HG02763 (cell line): ENCODE results near the gene STIM2.

Experiments used
- ATAC-seq: cut with Tn5 transposase; IDR thresholded peaks from one replicate; pipeline ENCODE4 v1.9.1; 2021; ENCODE audit warnings: mild to moderate bottlenecking, moderate library complexity; ENCODE audit not compliant: unreplicated experiment

Gene STIM2

DNA sequence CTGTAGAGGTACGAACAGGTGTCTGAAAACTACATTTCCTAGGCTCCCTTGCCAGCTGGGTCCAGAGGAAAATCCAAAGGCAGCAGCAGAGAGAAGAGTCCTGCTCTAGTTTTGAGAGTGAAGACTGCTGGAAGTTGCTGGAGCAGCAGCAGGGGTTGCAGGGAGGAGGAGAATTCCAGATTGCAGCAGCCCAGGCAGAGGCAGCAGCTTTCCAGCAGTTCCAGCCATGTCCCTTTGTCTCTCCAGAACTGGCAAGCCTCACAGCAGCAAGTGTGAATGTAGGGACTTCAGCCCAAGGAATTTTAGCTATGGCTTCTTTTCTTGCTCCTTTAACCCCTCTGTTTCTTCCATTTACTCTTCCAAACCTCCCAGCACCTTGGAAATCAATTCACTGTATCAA lies 24.1 kb upstream of the STIM2 start:
- no peak for ATAC-seq

DNA sequence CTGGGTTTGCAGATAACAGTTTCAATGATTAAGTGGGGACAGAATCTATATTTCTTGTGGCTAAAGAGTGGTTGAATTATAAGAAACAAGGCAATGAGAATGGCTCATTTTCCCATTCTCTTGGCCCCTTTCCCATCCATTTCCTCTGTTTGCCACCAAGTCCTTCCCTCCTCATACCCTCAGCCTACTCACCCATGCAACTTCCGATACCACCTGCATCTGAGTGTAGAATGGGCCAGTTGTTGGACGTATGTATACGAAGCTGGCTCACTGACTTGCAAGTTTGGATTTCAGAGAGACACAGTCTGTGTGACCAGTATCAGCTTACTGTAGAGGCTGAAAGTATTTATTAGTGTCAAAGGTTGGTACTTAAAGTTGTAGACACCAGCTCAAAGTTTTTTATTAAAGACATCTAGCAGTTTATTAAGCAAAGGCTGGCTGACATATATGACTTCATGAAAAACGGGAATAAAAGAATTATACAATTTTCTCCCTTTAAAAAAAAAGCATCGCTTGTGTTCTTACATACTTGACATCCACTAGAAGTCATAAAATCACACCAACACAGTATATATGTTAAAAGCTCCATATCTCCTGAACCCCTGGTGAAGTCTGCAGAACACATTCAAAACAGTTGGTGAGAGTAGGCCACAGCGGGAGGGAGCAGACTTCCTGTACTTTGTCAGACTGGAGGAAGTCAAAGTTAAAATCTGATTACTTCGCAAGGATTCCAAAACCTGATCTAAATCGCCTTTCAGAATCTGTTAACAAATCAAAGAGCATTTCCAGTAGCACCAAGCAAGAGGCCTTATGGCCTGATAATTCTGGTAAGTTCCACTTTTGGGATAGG lies 22.4 kb upstream of the STIM2 start:
- no peak for ATAC-seq

GRCh38 chr4:26839016-26839415 lies 21.6 kb upstream of the STIM2 start:
- no peak for ATAC-seq

DNA sequence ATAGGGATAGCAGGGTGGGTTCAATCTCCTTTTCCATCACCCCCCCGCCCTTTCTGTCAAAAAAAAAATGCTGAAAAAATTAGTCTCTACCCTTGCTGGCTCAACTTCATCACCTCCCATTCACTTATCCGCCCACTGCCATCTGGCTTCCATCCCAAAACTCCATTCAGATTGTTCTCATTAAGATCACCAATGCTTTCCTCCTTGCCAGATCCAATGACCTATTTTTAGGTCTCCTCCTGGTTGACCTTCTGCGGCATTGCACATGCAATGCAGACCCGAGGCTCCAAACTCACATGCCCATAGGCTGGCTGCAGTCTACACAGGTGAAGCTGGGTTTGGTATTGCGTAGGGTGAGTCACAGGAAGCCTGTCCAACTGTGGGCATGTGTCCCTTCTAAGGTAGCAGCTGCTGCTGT lies 21.1 kb upstream of the STIM2 start:
- no peak for ATAC-seq

DNA sequence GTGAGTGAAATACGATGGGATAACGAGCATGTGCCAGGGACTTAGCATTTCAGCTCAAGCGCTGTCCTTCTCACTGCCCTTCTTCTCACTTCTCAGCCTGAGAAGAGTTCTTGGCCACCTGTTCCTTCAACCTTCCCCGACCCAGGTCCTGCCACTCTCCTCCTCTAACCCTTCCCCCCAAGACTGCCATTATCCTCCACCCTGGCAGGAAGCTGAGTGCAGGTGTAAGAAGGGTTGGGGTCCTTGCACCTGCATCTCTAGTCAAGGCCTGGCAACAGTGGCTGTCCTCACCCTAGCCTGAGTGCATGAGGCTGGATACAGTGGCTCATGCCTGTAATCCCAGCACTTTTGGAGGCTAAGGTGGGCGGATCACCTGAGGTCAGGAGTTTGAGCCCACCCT lies 19.9 kb upstream of the STIM2 start:
- no peak for ATAC-seq

DNA sequence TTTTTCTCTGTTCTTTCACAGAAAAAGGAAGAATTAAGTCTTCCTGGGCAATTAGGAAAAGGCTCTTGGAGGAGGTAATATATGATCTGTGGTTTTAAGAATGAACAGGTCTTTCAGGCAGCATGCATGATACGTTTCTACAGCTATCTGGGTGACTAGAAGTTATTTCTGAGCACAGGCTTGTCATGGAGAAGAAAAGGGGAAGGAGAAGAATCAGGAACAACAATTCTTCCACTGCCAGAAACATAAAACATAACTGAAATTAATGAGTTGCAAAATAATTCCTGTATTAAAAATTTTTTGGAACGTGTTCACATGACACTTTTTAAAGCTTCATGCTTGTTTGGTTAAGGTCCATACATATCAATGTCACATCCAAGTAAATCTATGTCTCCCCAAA lies 17.7 kb upstream of the STIM2 start:
- no peak for ATAC-seq

DNA sequence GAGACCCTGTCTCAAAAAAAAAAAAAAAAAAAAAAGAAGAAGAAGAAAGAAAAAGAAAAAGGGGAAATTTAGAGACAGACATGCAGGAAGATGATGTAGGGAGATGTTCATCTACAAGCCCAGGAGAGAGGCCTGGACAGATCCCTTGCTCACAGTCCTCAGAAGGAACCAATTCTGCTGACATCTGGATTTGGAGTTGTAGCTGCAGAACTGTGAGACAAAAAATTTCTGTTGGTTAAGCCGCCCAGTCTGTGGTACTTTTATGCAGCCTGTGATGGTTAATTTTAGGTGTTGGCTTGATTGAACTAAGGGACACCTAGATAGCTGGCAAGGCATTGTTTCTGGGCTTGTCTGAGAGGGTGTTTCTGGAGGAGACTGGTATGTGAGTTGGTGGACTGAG lies 10.1 kb upstream of the STIM2 start:
- ATAC-seq: no peak

GRCh38 chr4:26851129-26851528 lies 9.5 kb upstream of the STIM2 start:
- no peak for ATAC-seq

DNA sequence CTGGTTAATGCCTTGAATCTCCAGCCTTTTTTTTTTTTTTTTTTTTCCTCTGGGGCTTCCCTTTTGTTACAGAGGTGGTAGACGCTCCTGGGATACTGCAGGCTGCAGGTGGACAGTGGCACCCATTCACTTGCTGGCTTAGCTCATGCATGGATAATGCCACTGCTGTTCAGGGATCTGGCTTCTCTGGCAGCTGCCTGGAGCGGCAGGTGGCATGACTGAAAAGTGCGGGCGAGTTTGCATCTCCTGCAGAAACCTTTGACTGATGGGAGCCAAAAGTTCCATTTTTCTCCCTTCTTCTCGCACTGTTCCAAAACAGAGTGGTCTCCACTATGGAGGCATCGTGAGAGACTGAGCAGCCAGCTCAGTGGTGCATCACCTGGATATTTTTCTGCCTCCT lies 5.9 kb upstream of the STIM2 start:
- no peak for ATAC-seq

GRCh38 chr4:26856906-26857277 lies 3.7 kb upstream of the STIM2 start:
- ATAC-seq: no peak

DNA sequence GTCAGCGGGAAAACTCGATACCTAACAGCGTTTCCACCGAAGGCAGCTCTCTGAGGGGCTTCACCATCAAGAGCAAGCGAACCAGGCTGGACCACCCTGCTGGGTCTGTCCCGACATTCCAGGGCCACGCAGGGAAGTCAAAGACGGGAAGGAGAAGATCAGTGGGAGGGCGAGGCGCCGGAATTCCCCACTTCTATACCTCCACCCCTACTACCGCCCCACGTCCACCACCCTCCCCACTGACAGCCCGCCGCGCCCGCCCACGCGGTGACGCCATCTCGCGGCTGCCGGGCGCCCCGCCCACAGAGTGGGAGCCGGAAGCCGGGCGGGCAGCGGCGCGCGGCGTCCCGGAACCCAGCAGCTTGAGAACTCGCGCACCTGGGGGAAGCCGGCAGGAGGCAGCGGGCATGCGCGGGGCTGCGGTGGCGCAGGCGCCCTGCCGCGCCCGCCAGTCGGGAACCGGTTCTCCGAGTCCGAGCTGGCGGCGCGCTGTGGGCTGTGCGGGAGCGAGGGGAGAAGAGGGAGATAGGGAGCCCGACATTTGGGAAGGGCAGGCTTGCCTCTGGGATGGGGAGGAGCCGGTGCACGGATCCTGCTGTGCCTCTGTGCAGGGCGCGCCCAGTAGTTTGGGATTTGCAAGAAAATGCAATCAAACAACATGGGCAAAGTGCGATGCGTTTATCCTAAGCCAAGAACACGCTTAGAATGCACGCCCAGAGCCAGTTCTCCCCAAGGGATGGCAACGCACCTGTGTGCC lies 3.2 kb upstream of the STIM2 start:
- peak; percentile 59 for ATAC-seq

GRCh38 chr4:26858035-26858918 lies 2.4 kb upstream of the STIM2 start:
- no peak for ATAC-seq

- no peak for ATAC-seq
These were observed 1.7 kb upstream of the STIM2 start for GRCh38 chr4:26858947-26859401.

DNA sequence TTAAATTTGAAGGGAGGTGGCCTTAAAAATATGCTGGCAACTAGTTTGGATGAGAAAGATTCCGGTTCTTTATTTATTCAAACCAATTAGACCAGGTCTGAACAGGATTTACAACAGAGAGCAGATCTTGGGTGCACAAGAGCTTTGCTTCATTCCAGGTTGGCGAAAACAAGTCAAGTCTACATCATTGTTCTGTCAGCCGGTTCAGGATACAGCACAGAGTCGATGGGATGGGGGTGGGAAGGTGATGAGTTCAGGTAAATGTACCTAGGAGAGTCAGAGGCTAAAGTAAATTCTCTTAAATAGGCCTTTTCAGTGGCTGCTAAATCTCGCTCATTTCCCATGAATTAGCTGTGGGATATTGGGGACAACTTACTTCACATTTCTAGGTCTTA lies 882 bp upstream of the STIM2 start:
- ATAC-seq: no peak

DNA sequence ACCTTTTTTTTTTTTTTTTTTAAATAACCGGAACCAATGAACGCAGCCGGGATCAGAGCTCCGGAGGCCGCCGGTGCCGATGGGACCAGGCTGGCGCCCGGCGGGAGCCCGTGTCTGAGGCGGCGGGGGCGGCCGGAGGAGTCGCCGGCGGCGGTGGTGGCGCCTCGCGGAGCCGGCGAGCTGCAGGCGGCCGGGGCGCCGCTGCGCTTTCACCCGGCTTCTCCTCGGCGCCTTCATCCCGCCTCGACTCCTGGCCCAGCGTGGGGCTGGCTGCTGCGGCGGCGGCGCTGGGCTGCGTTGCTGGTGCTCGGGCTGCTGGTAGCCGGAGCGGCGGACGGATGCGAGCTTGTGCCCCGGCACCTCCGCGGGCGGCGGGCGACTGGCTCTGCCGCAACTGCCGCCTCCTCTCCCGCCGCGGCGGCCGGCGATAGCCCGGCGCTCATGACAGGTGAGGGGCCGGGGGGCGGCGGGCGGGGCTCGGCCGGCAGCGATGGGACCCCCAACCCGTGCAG lies 337 bp downstream of the STIM2 start:
- ATAC-seq: peak; percentile 16

- peak; percentile 40 for ATAC-seq
These were observed 969 bp downstream of the STIM2 start for GRCh38 chr4:26861434-26862186.

GRCh38 chr4:26862381-26862915 lies 1.8 kb downstream of the STIM2 start:
- no peak for ATAC-seq

DNA sequence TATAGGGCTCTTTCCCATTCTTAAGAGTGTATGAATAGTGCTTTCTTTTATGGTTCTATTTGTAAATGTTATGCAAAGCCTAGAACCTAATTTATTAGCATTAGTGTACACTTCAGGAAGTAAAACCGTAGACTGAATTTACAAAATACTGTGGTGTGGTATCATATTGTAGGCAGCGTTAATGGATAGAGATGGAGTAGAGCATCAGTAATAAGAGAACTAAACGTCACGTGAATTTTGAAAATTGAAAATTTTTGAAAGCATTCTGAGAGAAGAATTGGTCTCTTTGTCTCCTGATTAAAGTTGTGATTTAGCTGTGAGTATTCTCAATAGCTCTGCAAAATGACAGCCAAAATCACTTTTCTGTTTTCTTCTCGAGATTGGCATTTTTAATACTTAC lies 2.9 kb downstream of the STIM2 start:
- ATAC-seq: no peak

DNA sequence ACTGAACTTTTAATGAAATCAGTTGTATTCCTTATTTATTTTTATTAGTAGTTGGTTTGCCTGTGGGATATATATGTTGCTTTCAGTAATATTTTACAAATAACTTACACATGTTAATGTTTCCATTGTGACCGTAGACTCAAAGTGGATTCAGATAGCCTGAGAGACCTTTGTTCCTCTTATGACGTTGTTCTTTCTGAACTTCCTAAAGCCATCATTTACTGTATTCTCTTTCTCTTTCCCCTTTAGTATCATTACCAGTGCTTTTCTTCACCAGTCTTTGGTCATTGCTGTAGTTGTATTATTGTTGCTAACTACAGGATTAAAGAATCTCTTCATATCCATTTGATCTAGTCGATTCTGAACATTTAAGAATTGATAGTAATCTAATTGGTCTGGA lies 4.3 kb downstream of the STIM2 start:
- no peak for ATAC-seq

DNA sequence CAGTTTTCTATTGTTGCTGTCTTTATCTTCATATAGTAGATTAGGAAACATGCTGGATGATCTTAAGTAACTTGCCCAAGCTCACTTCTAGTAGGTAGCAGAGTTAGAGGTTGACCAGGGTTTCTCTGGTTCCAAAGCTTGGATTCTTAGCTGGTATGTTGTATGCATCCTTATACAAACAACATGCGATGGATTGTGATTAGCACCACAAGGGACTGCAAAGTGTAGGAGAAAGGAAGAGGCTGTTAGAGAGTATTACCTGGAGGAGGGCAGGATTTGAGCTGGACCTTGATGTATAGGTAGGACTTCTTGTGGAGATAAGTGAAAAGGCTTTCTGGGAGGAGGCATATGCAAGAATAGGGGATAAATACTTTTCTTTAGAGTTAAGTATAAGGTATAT lies 5.6 kb downstream of the STIM2 start:
- ATAC-seq: no peak
